H9 (cell line): ENCODE measurements around the gene CFAP77. TPM values are rescaled to one million over a fixed set of nuclear protein-coding genes. Genes with fewer than 3 reads are reported as not detected.

Source experiments
- DNase-seq: peaks from one replicate; pipeline ENCODE4 v3.0.0-alpha.2; 2017
- H2AFZ ChIP-seq: one replicate; pipeline ENCODE4 v1.6.1; 2013; ENCODE audit warnings: mild to moderate bottlenecking, low read length, control low read depth, moderate library complexity
- H2AK5ac ChIP-seq: 2 replicates; pipeline ENCODE4 v1.6.1; 2013; ENCODE audit warnings: low read length, control low read depth, mixed read lengths; ENCODE audit not compliant: insufficient read length
- H2BK120ac ChIP-seq: one replicate; pipeline ENCODE4 v1.6.1; 2013; ENCODE audit warnings: low read depth, mild to moderate bottlenecking, low read length, control low read depth, inconsistent platforms; ENCODE audit not compliant: poor library complexity, severe bottlenecking
- H2BK12ac ChIP-seq: 2 replicates; pipeline ENCODE4 v1.6.1; 2013; ENCODE audit warnings: low read length, control low read depth, mixed read lengths, low read depth; ENCODE audit not compliant: insufficient read length
- H2BK15ac ChIP-seq: 2 replicates; pipeline ENCODE4 v1.6.1; 2013; ENCODE audit warnings: low read depth, low read length, control low read depth
- H2BK20ac ChIP-seq: one replicate; pipeline ENCODE4 v1.6.1; 2013; ENCODE audit warnings: low read depth, mild to moderate bottlenecking, low read length, control low read depth, inconsistent platforms; ENCODE audit not compliant: poor library complexity, severe bottlenecking
- H2BK5ac ChIP-seq: 2 replicates; pipeline ENCODE4 v1.6.1; 2013; ENCODE audit warnings: low read length, control low read depth, mixed read lengths; ENCODE audit not compliant: insufficient read length
- H3K14ac ChIP-seq: 2 replicates; pipeline ENCODE4 v1.6.1; 2013; ENCODE audit warnings: low read length, control low read depth; ENCODE audit not compliant: insufficient read depth
- H3K18ac ChIP-seq: 2 replicates; pipeline ENCODE4 v1.6.1; 2013; ENCODE audit warnings: low read depth, mild to moderate bottlenecking, mixed read lengths, low read length, control low read depth; ENCODE audit not compliant: insufficient read length
- H3K23ac ChIP-seq: 2 replicates; pipeline ENCODE4 v1.6.1; 2013; ENCODE audit warnings: low read length, control low read depth, mixed read lengths, low read depth; ENCODE audit not compliant: insufficient read length
- H3K23me2 ChIP-seq: 2 replicates; pipeline ENCODE4 v1.6.1; 2013; ENCODE audit warnings: low read depth, mild to moderate bottlenecking, mixed read lengths, low read length, control low read depth; ENCODE audit not compliant: insufficient read length, poor library complexity, severe bottlenecking
- H3K27ac ChIP-seq: 2 replicates; pipeline ENCODE4 v1.5.1; 2013; ENCODE audit warnings: low read length, control low read depth, mixed read lengths, low read depth; ENCODE audit not compliant: insufficient read length
- H3K27me3 ChIP-seq: 2 replicates; pipeline ENCODE4 v1.6.1; 2013; ENCODE audit warnings: low read length, control low read depth, inconsistent platforms; ENCODE audit not compliant: insufficient read depth
- H3K4ac ChIP-seq: 2 replicates; pipeline ENCODE4 v1.6.1; 2013; ENCODE audit warnings: low read depth, mild to moderate bottlenecking, control low read depth, inconsistent platforms, low read length, moderate library complexity
- H3K4me1 ChIP-seq: 2 replicates; pipeline ENCODE4 v1.6.1; 2013; ENCODE audit warnings: low read length, control low read depth, inconsistent platforms; ENCODE audit not compliant: insufficient read depth
- H3K4me2 ChIP-seq: 2 replicates; pipeline ENCODE4 v1.6.1; 2013; ENCODE audit warnings: low read length, control low read depth, mixed read lengths; ENCODE audit not compliant: insufficient read length, insufficient read depth
- H3K56ac ChIP-seq: 2 replicates; pipeline ENCODE4 v1.6.1; 2013; ENCODE audit warnings: low read depth, mild to moderate bottlenecking, mixed read lengths, low read length, control low read depth; ENCODE audit not compliant: insufficient read length
- H3K79me1 ChIP-seq: 2 replicates; pipeline ENCODE4 v1.6.1; 2013; ENCODE audit warnings: low read depth, mild to moderate bottlenecking, moderate library complexity, low read length, control low read depth, inconsistent platforms; ENCODE audit not compliant: insufficient read depth, poor library complexity, severe bottlenecking
- H3K79me2 ChIP-seq: 2 replicates; pipeline ENCODE4 v1.6.1; 2013; ENCODE audit warnings: low read length, control low read depth, inconsistent platforms; ENCODE audit not compliant: insufficient read depth
- H3K9ac ChIP-seq: 2 replicates; pipeline ENCODE4 v1.6.1; 2013; ENCODE audit warnings: low read length, control low read depth, mixed read lengths; ENCODE audit not compliant: insufficient read length; ENCODE audit errors: extremely low read depth
- H3K9me3 ChIP-seq: one replicate; pipeline ENCODE4 v1.6.1; 2013; ENCODE audit warnings: low read depth, low read length, inconsistent platforms; ENCODE audit not compliant: control insufficient read depth
- H3T11ph ChIP-seq: one replicate; pipeline ENCODE4 v1.6.1; 2013; ENCODE audit warnings: mild to moderate bottlenecking, low read length, control low read depth, inconsistent platforms
- H4K20me1 ChIP-seq: one replicate; pipeline ENCODE4 v1.6.1; 2013; ENCODE audit not compliant: control insufficient read depth, insufficient read length, insufficient read depth
- H4K5ac ChIP-seq: 2 replicates; pipeline ENCODE4 v1.6.1; 2013; ENCODE audit warnings: low read depth, mild to moderate bottlenecking, mixed read lengths, low read length, control low read depth; ENCODE audit not compliant: insufficient read length
- H4K8ac ChIP-seq: replicated peaks from 2 replicates; pipeline ENCODE4 v1.6.1; 2013; ENCODE audit warnings: low read length, control low read depth, mixed read lengths, low read depth; ENCODE audit not compliant: insufficient read length
- H4K91ac ChIP-seq: 2 replicates; pipeline ENCODE4 v1.6.1; 2013; ENCODE audit warnings: low read depth, mild to moderate bottlenecking, moderate library complexity, mixed read lengths, low read length, control low read depth; ENCODE audit not compliant: insufficient read length
- H3K27ac Mint-ChIP-seq, 3 experiments: 2 replicates in 2 of 3; 3 replicates in 1 of 3; pipeline ENCODE4 v1.8.0; 2020 to 2021; ENCODE audit warnings: mixed read lengths in 3 of 3, mild to moderate bottlenecking in 1 of 3, moderate library complexity in 1 of 3
- H3K27me3 Mint-ChIP-seq: 2 replicates; pipeline ENCODE4 v1.8.0; 2021; ENCODE audit warnings: low read depth, mild to moderate bottlenecking, moderate library complexity, mixed read lengths
- H3K36me3 Mint-ChIP-seq, 3 experiments: 2 replicates in 2 of 3; 3 replicates in 1 of 3; pipeline ENCODE4 v1.8.0; 2020 to 2021; ENCODE audit warnings: low read depth in 3 of 3, mixed read lengths in 3 of 3; ENCODE audit not compliant: insufficient read depth in 1 of 3
- H3K4me1 Mint-ChIP-seq, 2 experiments: 2 replicates each; pipeline ENCODE4 v1.8.0; 2020; ENCODE audit warnings: mixed read lengths in 2 of 2
- H3K4me3 Mint-ChIP-seq, 2 experiments: 2 replicates in 1 of 2; 3 replicates in 1 of 2; pipeline ENCODE4 v1.8.0; 2020 to 2021; ENCODE audit warnings: mild to moderate bottlenecking in 2 of 2, mixed read lengths in 2 of 2, moderate library complexity in 1 of 2
- H3K9me3 Mint-ChIP-seq, 2 experiments: 2 replicates in 1 of 2; 3 replicates in 1 of 2; pipeline ENCODE4 v1.8.0; 2020; ENCODE audit warnings: mild to moderate bottlenecking in 2 of 2, mixed read lengths in 2 of 2, moderate library complexity in 1 of 2
- WGBS: extraction: QIAGEN DNeasy Blood & Tissue Kit; methylation state at CpG from one replicate; pipeline ENCODE4 v1.1.7; 2013; ENCODE audit warnings: missing lambda C conversion rate, low lambda C conversion rate, mixed read lengths; ENCODE audit not compliant: insufficient read length; ENCODE audit errors: extremely low coverage; 5-methylcytosine and 5-hydroxymethylcytosine counted together
- total RNA-seq: library from RNA; stranded (reverse); gene quantifications from 2 replicates; pipeline ENCODE4 v1.2.1, GENCODE V29; 2021
- TF ChIP-seq, protein P1 (sequence below): fragments of 200-600 bp; sonication (generic); conservative IDR thresholded peaks from 3 replicates; pipeline ENCODE4 v1.8.0; 2021; ENCODE audit warnings: antibody characterized with exemption, mild to moderate bottlenecking

Gene CFAP77
- total RNA-seq, 1 experiment from 2014 or later, result 0.72 TPM

DNA sequence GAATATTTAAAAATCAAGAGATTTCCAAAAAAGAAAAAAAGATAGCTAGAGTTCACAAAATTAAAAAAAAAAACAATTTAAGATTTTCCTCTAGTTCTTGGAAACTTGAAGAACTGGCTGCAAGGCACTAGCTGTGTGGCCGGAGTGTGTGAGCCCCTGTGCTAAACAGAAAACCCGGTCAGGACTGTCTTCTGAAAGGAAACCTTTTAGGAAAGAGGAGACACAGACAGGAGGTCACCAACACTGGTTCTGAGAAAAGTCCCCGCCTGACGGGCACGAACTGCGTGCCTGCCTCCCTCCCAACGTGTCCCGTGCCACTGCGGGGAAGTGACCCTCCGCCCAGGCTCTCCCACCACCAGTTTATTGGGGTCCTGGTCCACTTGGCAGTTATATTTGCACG is 18.6 kb upstream of the CFAP77 start:
- H3K4me1 ChIP-seq, result no peaks in the 10 kb centered on the region
- no peaks in the 10 kb centered on the region for H3K9me3 ChIP-seq
- Mint-ChIP-seq H3K36me3 (peaks cover 44 to 90% (median 88%) of the 10 kb centered on the region in 3 experiments; a peak in 6 of 7 replicates), H3K4me3 (no peak overlapping the region), H3K9me3 (no peaks in the 10 kb centered on the region), H3K27ac (no peak overlapping the region; a peak in 1 of 7 replicates), H3K27me3 (no peaks in the 10 kb centered on the region), H3K4me1 (no peaks in the 10 kb centered on the region)
- WGBS, result no CpG with 5 or more reads among the region's 11 CpGs
- H3T11ph ChIP-seq, result no peak overlapping the region
- H3K4ac ChIP-seq, result no peak overlapping the region
- H3K23ac ChIP-seq, result no peak overlapping the region
- H3K79me2 ChIP-seq, result no peaks in the 10 kb centered on the region
- H3K79me1 ChIP-seq, result no peaks in the 10 kb centered on the region
- no peak overlapping the region for H4K5ac ChIP-seq
- H4K91ac ChIP-seq, result no peak overlapping the region
- H4K8ac ChIP-seq, result no peak overlapping the region
- no peak overlapping the region for H2BK12ac ChIP-seq
- H3K4me2 ChIP-seq, result no peak overlapping the region
- no peak overlapping the region for H2AFZ ChIP-seq
- no peak overlapping the region for H2BK120ac ChIP-seq
- H2BK20ac ChIP-seq, result no peak overlapping the region
- DNase-seq, result no peak
- no peak overlapping the region for H3K14ac ChIP-seq
- H3K18ac ChIP-seq, result no peak overlapping the region
- TF ChIP-seq, protein P1, sequence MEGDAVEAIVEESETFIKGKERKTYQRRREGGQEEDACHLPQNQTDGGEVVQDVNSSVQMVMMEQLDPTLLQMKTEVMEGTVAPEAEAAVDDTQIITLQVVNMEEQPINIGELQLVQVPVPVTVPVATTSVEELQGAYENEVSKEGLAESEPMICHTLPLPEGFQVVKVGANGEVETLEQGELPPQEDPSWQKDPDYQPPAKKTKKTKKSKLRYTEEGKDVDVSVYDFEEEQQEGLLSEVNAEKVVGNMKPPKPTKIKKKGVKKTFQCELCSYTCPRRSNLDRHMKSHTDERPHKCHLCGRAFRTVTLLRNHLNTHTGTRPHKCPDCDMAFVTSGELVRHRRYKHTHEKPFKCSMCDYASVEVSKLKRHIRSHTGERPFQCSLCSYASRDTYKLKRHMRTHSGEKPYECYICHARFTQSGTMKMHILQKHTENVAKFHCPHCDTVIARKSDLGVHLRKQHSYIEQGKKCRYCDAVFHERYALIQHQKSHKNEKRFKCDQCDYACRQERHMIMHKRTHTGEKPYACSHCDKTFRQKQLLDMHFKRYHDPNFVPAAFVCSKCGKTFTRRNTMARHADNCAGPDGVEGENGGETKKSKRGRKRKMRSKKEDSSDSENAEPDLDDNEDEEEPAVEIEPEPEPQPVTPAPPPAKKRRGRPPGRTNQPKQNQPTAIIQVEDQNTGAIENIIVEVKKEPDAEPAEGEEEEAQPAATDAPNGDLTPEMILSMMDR, result no peak
- no peaks in the 10 kb centered on the region for H3K27me3 ChIP-seq
- no peak overlapping the region for H2BK15ac ChIP-seq
- H3K56ac ChIP-seq, result no peak overlapping the region
- no peaks in the 10 kb centered on the region for H3K23me2 ChIP-seq
- H3K9ac ChIP-seq, result no peak overlapping the region
- no peaks in the 10 kb centered on the region for H4K20me1 ChIP-seq
- H2BK5ac ChIP-seq, result no peak overlapping the region
- no peak overlapping the region for H2AK5ac ChIP-seq
- H3K27ac ChIP-seq, result no peak overlapping the region
